Measurements from ENCODE around the gene TENM3.

Gene TENM3

GRCh38 chr4:182318256-182318655 lies 75.1 kb downstream of the TENM3 start:
- no peak overlapping the region for H3K4me2 ChIP-seq (ENCODE audit: low read length)
- H3K4me1 ChIP-seq (ENCODE audit: control insufficient read depth, insufficient read depth, low read length), result no peaks in the 10 kb centered on the region
- no peak overlapping the region for H3K4me3 ChIP-seq (ENCODE audit: low read length)
- H3K9ac ChIP-seq (ENCODE audit: low read depth, low read length), result no peak overlapping the region
- H3K27me3 ChIP-seq (ENCODE audit: control insufficient read depth, insufficient read depth, low read length), result no peaks in the 10 kb centered on the region
- no peaks in the 10 kb centered on the region for H3K36me3 ChIP-seq (ENCODE audit: insufficient read depth, low read length)
- no peaks in the 10 kb centered on the region for H3K9me3 ChIP-seq (replicated peaks; ENCODE audit: low read length)

- no peaks in the 10 kb centered on the region for H3K9me3 ChIP-seq (replicated peaks; ENCODE audit: low read length)
- no peak overlapping the region for H3K4me3 ChIP-seq (ENCODE audit: low read length)
- no peaks in the 10 kb centered on the region for H3K36me3 ChIP-seq (ENCODE audit: insufficient read depth, low read length)
- no peak overlapping the region for H3K4me2 ChIP-seq (ENCODE audit: low read length)
- H3K27me3 ChIP-seq (ENCODE audit: control insufficient read depth, insufficient read depth, low read length), result no peaks in the 10 kb centered on the region
- H3K4me1 ChIP-seq (ENCODE audit: control insufficient read depth, insufficient read depth, low read length), result no peaks in the 10 kb centered on the region
- no peak overlapping the region for H3K9ac ChIP-seq (ENCODE audit: low read depth, low read length)
These were observed 76.9 kb downstream of the TENM3 start for GRCh38 chr4:182320092-182320491.

GRCh38 chr4:182320580-182320979 lies 77.4 kb downstream of the TENM3 start:
- no peaks in the 10 kb centered on the region for H3K27me3 ChIP-seq (ENCODE audit: control insufficient read depth, insufficient read depth, low read length)
- H3K4me3 ChIP-seq (ENCODE audit: low read length), result no peak overlapping the region
- H3K4me2 ChIP-seq (ENCODE audit: low read length), result no peak overlapping the region
- no peaks in the 10 kb centered on the region for H3K9me3 ChIP-seq (replicated peaks; ENCODE audit: low read length)
- no peaks in the 10 kb centered on the region for H3K36me3 ChIP-seq (ENCODE audit: insufficient read depth, low read length)
- no peaks in the 10 kb centered on the region for H3K4me1 ChIP-seq (ENCODE audit: control insufficient read depth, insufficient read depth, low read length)
- no peak overlapping the region for H3K9ac ChIP-seq (ENCODE audit: low read depth, low read length)

- H3K27me3 ChIP-seq (ENCODE audit: control insufficient read depth, insufficient read depth, low read length), result no peaks in the 10 kb centered on the region
- no peak overlapping the region for H3K4me3 ChIP-seq (ENCODE audit: low read length)
- H3K9ac ChIP-seq (ENCODE audit: low read depth, low read length), result no peak overlapping the region
- H3K36me3 ChIP-seq (ENCODE audit: insufficient read depth, low read length), result peaks cover 4% of the 10 kb centered on the region
- no peak overlapping the region for H3K4me2 ChIP-seq (ENCODE audit: low read length)
- H3K4me1 ChIP-seq (ENCODE audit: control insufficient read depth, insufficient read depth, low read length), result no peaks in the 10 kb centered on the region
- no peaks in the 10 kb centered on the region for H3K9me3 ChIP-seq (replicated peaks; ENCODE audit: low read length)
These were observed 81.1 kb downstream of the TENM3 start for GRCh38 chr4:182324282-182324681.

DNA sequence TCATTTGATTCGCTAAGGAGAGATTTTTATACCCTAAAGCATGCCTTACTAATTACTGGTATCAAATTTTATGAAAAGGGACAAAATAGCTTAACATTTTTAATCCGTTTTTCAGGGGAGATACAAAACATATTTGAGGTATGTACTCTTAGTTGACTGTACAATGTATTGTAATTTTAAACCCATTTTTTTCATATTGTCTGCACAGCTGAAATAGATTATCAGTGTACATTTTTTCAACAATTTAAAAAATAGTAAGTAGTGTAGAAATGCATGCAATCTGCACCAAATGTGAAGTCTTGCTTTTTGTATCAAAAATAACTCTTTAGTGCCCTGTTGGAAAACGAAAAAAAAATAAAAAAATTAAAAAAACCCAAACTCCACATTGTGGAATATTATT lies 82.2 kb downstream of the TENM3 start:
- no peaks in the 10 kb centered on the region for H3K9me3 ChIP-seq (replicated peaks; ENCODE audit: low read length)
- H3K4me1 ChIP-seq (ENCODE audit: control insufficient read depth, insufficient read depth, low read length), result no peaks in the 10 kb centered on the region
- no peaks in the 10 kb centered on the region for H3K27me3 ChIP-seq (ENCODE audit: control insufficient read depth, insufficient read depth, low read length)
- H3K4me2 ChIP-seq (ENCODE audit: low read length), result no peak overlapping the region
- no peak overlapping the region for H3K4me3 ChIP-seq (ENCODE audit: low read length)
- H3K36me3 ChIP-seq (ENCODE audit: insufficient read depth, low read length), result peaks cover 4% of the 10 kb centered on the region
- no peak overlapping the region for H3K9ac ChIP-seq (ENCODE audit: low read depth, low read length)

DNA sequence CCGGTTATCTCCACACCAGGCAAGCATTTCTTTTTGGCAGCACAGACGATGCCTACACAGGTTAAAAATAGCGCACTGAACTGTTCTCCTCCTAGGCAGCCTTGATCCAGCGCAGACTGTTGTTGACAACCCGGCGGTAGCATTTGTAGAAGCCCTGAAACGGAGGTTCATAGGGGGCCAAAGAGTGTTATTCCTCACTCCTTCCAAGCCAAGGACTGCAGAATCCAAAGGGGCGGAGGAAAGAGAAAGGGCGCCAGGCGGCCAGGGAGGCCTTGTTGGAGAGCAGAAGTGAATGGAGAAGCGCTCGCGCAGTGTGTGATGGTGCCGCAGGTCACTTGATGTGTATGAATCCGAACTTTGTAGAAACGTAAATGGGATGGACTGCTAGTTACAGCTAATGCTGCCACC lies 82.7 kb downstream of the TENM3 start:
- peaks cover 4% of the 10 kb centered on the region for H3K36me3 ChIP-seq (ENCODE audit: insufficient read depth, low read length)
- no peaks in the 10 kb centered on the region for H3K9me3 ChIP-seq (replicated peaks; ENCODE audit: low read length)
- H3K4me1 ChIP-seq (ENCODE audit: control insufficient read depth, insufficient read depth, low read length), result no peaks in the 10 kb centered on the region
- no peak overlapping the region for H3K4me3 ChIP-seq (ENCODE audit: low read length)
- no peak overlapping the region for H3K4me2 ChIP-seq (ENCODE audit: low read length)
- no peaks in the 10 kb centered on the region for H3K27me3 ChIP-seq (ENCODE audit: control insufficient read depth, insufficient read depth, low read length)
- H3K9ac ChIP-seq (ENCODE audit: low read depth, low read length), result no peak overlapping the region

DNA sequence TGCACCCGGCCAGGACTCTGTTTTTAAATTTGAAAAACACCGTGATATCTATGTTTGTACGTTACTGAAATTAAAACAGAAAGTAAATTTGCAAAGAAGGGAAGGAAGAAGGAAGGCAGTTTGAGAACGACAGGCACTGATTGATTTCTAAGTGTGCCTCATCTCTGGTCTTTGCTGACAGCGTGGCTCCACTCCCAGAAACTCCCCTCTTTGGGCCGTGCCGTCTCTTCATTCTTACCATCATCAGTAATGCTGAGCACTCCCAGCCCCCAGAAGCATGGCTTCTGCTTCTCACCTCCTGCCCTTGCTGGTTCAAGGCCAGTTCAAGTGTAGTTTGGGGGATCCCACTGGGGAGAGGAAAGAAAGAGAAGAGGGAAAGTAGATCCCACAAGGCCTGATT lies 85.3 kb downstream of the TENM3 start:
- no peaks in the 10 kb centered on the region for H3K4me1 ChIP-seq (ENCODE audit: control insufficient read depth, insufficient read depth, low read length)
- no peak overlapping the region for H3K4me3 ChIP-seq (ENCODE audit: low read length)
- no peaks in the 10 kb centered on the region for H3K9me3 ChIP-seq (replicated peaks; ENCODE audit: low read length)
- H3K9ac ChIP-seq (ENCODE audit: low read depth, low read length), result no peak overlapping the region
- H3K4me2 ChIP-seq (ENCODE audit: low read length), result no peak overlapping the region
- peaks cover 4% of the 10 kb centered on the region for H3K36me3 ChIP-seq (ENCODE audit: insufficient read depth, low read length)
- no peaks in the 10 kb centered on the region for H3K27me3 ChIP-seq (ENCODE audit: control insufficient read depth, insufficient read depth, low read length)

GRCh38 chr4:182337366-182337765 lies 94.2 kb downstream of the TENM3 start:
- H3K4me2 ChIP-seq (ENCODE audit: low read length), result no peak overlapping the region
- peaks cover 17% of the 10 kb centered on the region for H3K4me1 ChIP-seq (ENCODE audit: control insufficient read depth, insufficient read depth, low read length)
- no peaks in the 10 kb centered on the region for H3K27me3 ChIP-seq (ENCODE audit: control insufficient read depth, insufficient read depth, low read length)

GRCh38 chr4:182338063-182338462 lies 94.9 kb downstream of the TENM3 start:
- Histone ChIP-seq H3K4me1 (ENCODE audit: control insufficient read depth, insufficient read depth, low read length) (peaks cover 17% of the 10 kb centered on the region), H3K4me2 (ENCODE audit: low read length) (no peak overlapping the region), H3K9ac (ENCODE audit: low read depth, low read length) (no peak overlapping the region), H3K36me3 (ENCODE audit: insufficient read depth, low read length) (no peaks in the 10 kb centered on the region), H3K27me3 (ENCODE audit: control insufficient read depth, insufficient read depth, low read length) (no peaks in the 10 kb centered on the region), H3K9me3 (replicated peaks; ENCODE audit: low read length) (no peaks in the 10 kb centered on the region), H3K4me3 (ENCODE audit: low read length) (no peak overlapping the region)

More at GRCh38 chr4:182337366-182337765, 94.2 kb downstream of the TENM3 start:
- Histone ChIP-seq H3K9me3 (replicated peaks; ENCODE audit: low read length) (no peaks in the 10 kb centered on the region), H3K4me3 (ENCODE audit: low read length) (no peak overlapping the region), H3K9ac (ENCODE audit: low read depth, low read length) (no peak overlapping the region), H3K36me3 (ENCODE audit: insufficient read depth, low read length) (no peaks in the 10 kb centered on the region)

- no peaks in the 10 kb centered on the region for H3K36me3 ChIP-seq (ENCODE audit: insufficient read depth, low read length)
- peak overlapping the region; percentile 13 for H3K4me3 ChIP-seq (ENCODE audit: low read length)
These were observed 95.5 kb downstream of the TENM3 start for GRCh38 chr4:182338746-182339145.

DNA sequence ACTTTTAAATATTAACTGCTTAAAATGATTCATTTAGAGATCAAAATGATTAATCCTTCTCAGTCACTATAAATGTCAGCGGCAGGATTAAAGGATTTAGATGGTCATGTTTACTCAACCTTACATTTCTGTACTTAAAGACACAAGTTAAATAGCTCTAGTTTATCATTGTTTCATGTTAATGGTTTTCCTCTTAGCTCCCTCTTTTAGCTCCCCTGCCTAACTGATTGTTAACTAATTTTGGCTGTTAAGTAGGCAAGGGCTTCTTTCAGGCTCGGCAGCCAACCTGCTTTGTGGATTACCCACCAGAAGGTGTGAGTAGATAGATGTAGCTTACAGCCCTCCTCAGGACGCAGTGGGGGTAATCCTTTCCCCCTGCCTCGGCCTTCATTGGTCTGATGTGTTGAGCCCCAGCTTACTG lies 96.0 kb downstream of the TENM3 start:
- Histone ChIP-seq H3K9ac (ENCODE audit: low read depth, low read length) (no peak overlapping the region), H3K36me3 (ENCODE audit: insufficient read depth, low read length) (no peaks in the 10 kb centered on the region), H3K27me3 (ENCODE audit: control insufficient read depth, insufficient read depth, low read length) (no peaks in the 10 kb centered on the region), H3K4me2 (ENCODE audit: low read length) (peak overlapping the region; percentile 44), H3K4me3 (ENCODE audit: low read length) (peak overlapping the region; percentile 13), H3K4me1 (ENCODE audit: control insufficient read depth, insufficient read depth, low read length) (peaks cover 17% of the 10 kb centered on the region), H3K9me3 (replicated peaks; ENCODE audit: low read length) (no peaks in the 10 kb centered on the region)

More at GRCh38 chr4:182338746-182339145, 95.5 kb downstream of the TENM3 start:
- peak overlapping the region; percentile 44 for H3K4me2 ChIP-seq (ENCODE audit: low read length)
- H3K27me3 ChIP-seq (ENCODE audit: control insufficient read depth, insufficient read depth, low read length), result no peaks in the 10 kb centered on the region
- no peak overlapping the region for H3K9ac ChIP-seq (ENCODE audit: low read depth, low read length)
- H3K4me1 ChIP-seq (ENCODE audit: control insufficient read depth, insufficient read depth, low read length), result peaks cover 17% of the 10 kb centered on the region
- no peaks in the 10 kb centered on the region for H3K9me3 ChIP-seq (replicated peaks; ENCODE audit: low read length)

DNA sequence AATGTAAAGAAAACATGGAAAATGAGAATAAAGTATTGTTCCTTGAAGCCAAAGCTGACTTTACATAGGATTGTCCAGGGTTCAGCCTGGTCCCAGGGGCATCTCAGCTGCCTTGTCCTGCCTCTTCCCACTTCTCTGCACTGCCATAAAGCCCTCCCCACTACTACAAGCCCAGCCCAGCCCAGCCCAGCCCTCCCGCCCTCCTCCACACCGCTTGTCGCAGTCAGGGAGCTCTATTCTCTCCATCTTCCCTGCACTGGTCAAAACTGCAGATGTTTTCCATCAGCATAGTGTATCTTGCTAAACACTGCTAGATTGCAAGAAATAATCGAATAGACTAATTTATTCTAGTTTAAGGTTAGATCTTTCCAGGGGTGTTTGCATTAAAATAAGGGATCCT lies 100.3 kb downstream of the TENM3 start:
- Histone ChIP-seq H3K27me3 (ENCODE audit: control insufficient read depth, insufficient read depth, low read length) (no peaks in the 10 kb centered on the region), H3K9ac (ENCODE audit: low read depth, low read length) (no peak overlapping the region), H3K4me1 (ENCODE audit: control insufficient read depth, insufficient read depth, low read length) (peaks cover 8% of the 10 kb centered on the region), H3K4me3 (ENCODE audit: low read length) (no peak overlapping the region), H3K9me3 (replicated peaks; ENCODE audit: low read length) (no peaks in the 10 kb centered on the region), H3K4me2 (ENCODE audit: low read length) (no peak overlapping the region), H3K36me3 (ENCODE audit: insufficient read depth, low read length) (no peaks in the 10 kb centered on the region)

All from skeletal muscle satellite cell (primary cell).